Stimulated activated CD8-positive, alpha-beta memory T cell treated with anti-CD3 and anti-CD28 coated beads, Interleukin-7, amount 100 ng/mL, for 4 hours (primary cell): Measurements from ENCODE around the gene ZNF385B.

Experiments used
- DNase-seq, 2 donors: peaks; one replicate each; pipeline ENCODE4 v3.0.0-alpha.2; 2020; ENCODE audit warnings: low read depth in 2 of 2

Gene ZNF385B

GRCh38 chr2:179856205-179856604 is 5.2 kb downstream of the ZNF385B start:
- DNase-seq, result no peak

DNA sequence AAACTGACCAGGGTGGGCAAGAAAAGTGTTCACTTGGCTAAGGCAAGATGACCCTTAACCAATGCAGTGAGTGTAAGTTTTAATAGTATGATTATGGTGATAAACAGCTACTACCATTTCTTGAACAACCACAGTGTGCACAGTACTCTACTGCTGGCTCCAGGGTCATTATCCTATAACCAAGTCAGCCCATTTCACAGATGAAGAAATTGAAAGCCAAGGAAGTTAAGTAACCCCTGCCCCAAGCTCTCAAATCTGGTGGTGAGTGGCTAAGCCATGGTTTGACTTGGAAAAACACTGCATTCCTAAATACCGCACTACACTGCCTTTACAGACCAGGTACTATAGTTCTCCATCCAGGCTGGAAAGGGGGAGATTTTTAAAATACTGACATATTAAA is 5.7 kb downstream of the ZNF385B start:
- DNase-seq, result no peak

DNA sequence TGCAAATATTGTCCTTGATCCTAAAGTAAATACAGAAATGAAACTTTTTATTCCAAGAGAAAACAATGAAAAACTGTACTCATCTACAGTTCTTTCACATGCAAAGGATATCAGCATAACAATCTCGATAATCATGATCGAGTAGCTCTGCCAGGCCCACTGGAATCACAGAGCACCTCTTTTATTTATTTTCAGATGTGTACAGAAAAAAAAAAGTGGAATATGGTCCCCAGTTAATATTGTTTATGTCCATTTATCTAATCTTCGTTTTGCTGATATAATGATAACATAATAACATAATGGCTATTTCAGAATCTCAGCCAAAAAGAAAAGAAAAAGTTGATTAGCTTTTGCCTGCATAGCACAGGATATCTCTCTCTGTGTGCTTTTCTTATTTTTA is 6.5 kb downstream of the ZNF385B start:
- DNase-seq, result no peak

- DNase-seq, result no peak
These were observed 8.3 kb downstream of the ZNF385B start for GRCh38 chr2:179853108-179853507.

DNA sequence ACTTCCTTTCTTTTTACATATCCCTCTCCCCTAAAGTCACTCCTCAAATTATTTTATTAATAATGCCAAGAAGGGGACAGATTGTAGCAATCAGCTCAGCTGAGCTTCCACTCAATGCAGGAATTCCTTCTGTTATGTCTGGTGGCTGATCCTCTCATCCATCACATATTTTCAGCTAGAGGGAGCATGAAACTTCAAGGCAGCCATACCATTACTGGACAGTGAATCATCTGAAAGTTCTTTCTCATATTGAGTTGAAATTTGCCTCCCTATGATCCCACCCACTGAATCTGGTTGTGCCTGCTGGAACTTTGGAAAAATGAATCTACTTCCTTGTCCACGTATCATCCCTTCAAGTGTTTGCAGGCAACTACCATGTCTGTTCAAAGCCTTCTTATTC is 11.2 kb downstream of the ZNF385B start:
- no peak for DNase-seq

DNA sequence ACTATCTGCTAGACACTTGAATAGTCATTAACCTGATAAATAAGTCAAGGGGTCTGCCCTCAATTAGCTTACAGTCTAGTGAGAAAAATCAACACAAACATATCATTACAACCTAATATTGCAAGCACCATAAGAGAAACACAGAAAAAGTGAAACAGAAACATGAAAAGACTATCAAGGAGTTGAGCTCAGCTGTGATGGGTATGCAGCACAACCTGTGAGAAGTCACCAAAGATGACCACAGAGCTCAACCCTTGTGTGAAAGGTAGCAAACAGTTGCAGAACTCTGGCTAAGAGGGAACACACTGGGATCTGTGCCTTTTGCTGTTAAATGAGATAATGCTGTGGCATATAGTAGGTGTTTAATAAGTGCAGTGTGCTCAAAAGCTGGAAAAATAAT is 11.7 kb downstream of the ZNF385B start:
- DNase-seq, result no peak

DNA sequence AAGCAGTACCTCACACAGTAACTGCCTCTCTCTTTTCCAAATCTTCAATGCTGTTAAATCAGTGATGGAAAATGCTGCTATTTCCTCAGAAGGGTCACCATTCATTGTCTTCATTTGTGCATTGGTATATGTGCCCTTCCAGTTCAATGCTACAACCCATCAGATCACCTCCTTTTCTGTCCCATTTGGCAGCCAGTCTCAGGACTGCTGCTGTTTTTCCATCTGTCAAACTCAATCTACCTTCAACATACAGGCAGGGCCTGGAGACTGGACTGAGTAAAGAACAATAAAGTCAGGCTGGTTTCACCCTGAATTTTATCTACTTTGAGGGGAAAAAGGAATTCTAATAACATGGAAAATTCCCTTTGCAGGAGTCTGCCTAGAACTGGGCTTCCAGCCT is 17.9 kb downstream of the ZNF385B start:
- DNase-seq, result no peak

GRCh38 chr2:179842498-179843153 is 18.8 kb downstream of the ZNF385B start:
- DNase-seq, result no peak

GRCh38 chr2:179840840-179841239 is 20.6 kb downstream of the ZNF385B start:
- DNase-seq, result no peak

GRCh38 chr2:179837408-179837807 is 24.0 kb downstream of the ZNF385B start:
- DNase-seq, result no peak

DNA sequence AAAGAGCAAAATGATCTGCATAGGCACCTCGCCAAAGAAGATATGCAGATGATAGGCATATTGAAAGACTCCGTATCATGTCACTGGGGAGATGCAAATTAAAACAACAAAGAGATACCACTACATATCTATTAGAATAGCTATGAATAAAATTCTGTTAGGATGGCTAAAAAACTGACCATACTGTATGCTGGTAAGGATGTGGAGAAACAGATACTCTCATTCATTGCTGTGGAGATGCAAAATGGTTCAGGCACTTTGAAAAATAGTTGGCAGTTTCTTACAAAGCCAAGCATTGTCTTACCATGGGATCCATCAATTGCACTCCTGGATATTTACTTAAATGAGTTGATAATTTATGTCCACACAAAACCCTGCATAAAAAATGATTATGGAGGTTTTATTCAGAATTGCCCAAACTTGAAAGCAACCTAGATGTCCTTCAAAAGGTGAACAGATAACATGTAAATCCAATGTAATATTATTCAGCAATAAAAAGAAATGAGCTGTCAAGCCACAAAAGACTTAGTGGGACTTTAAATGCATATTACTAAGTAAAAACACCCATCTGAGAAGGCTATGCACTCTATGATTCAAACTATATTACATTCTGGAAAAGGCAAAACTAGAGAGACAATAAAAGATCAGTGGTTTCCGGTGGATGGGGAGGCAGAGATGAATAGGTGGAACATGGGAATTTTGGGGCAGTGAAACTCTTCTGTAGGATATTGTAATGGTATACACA is 31.2 kb downstream of the ZNF385B start:
- no peak for DNase-seq

DNA sequence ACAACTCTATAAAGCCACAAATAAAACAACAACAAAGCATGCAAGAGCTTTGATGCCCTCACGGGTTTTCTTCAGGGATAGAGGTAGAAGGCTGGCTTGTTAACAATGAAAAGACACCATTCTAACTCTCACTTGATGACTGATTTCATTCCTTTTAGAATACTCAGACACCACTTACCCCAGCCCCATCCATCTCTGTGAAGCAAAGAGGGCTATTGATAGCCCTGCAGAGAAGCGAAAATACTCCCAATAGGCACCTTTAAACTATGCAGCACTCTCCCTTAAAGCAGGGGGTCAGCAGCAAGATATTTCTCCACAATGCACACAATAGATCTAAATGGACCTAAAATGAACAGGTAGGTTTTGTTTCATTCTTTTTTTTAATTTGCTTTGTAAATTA is 35.1 kb downstream of the ZNF385B start:
- no peak for DNase-seq

GRCh38 chr2:179825494-179825893 is 35.9 kb downstream of the ZNF385B start:
- no peak for DNase-seq

DNA sequence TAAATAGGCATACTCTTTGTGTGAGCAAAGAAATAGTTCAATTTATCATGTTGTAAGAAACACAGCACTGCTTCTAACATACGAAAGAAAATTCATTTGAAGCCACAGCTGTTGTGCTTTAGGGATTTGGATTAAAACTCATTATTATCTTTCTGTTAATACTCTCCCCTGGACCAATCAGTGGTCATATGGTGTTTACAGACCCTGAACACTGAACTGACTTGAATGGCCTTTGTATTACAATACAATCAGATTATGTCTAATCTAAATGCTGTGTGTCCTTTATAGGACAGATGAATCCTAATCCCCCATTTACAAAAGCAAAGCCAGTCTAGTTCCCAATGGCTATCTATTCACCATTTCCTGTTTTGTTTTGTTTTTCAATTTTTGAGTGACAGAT is 36.5 kb downstream of the ZNF385B start:
- DNase-seq, result no peak

GRCh38 chr2:179822540-179822939 is 38.9 kb downstream of the ZNF385B start:
- no peak for DNase-seq

DNA sequence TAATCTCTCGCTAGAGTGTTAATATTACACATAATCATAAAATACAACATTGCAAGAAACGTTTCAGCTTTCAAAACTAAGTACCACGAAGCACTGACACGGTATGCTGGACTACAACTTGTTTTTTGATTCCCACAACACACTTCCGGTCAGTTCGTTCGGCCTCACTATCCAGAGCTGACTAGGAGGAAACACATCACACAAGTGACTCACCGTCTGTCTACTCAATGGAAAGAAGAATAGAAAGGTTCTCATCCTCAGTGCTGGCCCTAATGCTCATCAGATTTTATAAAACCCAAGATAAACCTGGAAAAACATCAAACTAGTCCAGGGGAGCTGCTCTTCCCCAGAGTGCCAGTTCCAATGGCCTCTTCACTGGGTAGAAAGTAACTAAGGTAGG is 42.9 kb downstream of the ZNF385B start:
- DNase-seq, result no peak

- DNase-seq, result no peak
These were observed 44.1 kb downstream of the ZNF385B start for GRCh38 chr2:179817181-179817841.

GRCh38 chr2:179814050-179814449 is 47.4 kb downstream of the ZNF385B start:
- DNase-seq, result no peak

GRCh38 chr2:179812501-179812900 is 48.9 kb downstream of the ZNF385B start:
- DNase-seq, result no peak

- no peak for DNase-seq
These were observed 50.4 kb downstream of the ZNF385B start for GRCh38 chr2:179811042-179811441.

DNA sequence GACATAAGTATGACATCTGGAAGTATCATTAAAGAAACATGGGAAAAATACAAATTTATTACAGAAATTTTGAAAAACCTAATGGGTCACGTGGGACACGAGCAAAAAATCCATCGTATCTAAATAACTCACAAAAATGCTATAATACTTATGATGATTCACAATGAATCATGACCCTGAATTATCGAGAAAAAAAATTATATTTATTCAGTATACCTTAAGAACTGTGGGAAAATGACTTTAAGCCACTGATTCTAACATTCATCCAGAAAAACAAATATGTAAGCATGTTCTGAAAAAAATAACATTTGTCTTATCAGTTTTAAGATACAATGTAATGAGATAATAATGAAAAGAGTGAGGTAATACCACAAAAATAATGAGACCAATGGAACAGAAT is 51.8 kb downstream of the ZNF385B start:
- DNase-seq, result no peak

GRCh38 chr2:179805001-179805400 is 56.4 kb downstream of the ZNF385B start:
- no peak for DNase-seq

DNA sequence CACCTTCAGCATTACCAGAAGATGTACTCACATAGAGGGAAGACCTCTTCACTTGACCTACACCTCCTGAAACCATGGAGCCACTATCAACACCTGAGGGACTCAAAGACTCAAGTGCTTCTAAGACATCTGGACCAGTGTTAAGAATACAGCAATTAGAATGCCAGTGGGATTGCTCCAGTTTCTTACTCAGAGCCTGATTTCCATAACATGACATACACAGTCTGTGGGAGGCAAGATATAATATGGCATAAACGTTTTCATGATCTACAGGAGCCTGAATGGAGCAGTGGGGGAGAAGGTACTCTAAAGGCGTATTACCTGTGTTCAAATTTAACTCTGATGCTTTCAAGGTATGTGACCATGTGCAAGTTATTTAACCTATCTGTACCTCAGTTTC is 57.2 kb downstream of the ZNF385B start:
- no peak for DNase-seq
